ENCODE measurements around the gene GTF2H4. TPM values are rescaled to one million over a fixed set of nuclear protein-coding genes. Genes with fewer than 3 reads are reported as not detected.

Gene GTF2H4
- total RNA-seq, 1 donor from 2014 or later: 72.6 TPM

DNA sequence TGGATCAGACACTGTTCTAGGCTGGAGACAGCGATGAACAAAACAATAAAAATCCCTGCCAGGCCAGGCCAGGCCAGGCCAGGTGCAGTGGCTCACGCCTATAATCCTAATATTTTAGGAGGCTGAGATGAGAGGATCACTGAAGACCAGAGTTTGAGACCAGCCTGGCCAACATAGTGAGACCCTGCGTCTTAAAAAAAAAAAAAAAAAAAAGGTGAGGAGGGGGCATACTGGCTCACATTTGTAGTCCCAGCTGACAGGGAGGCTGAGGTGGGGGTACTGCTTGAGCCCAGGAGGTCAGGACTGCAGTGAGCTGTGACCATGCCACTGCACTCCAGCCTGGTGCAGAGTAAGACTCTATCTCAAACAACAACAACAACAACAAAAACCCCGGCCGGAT lies 37.3 kb downstream of the GTF2H4 start:
- TF ChIP-seq, protein P1, sequence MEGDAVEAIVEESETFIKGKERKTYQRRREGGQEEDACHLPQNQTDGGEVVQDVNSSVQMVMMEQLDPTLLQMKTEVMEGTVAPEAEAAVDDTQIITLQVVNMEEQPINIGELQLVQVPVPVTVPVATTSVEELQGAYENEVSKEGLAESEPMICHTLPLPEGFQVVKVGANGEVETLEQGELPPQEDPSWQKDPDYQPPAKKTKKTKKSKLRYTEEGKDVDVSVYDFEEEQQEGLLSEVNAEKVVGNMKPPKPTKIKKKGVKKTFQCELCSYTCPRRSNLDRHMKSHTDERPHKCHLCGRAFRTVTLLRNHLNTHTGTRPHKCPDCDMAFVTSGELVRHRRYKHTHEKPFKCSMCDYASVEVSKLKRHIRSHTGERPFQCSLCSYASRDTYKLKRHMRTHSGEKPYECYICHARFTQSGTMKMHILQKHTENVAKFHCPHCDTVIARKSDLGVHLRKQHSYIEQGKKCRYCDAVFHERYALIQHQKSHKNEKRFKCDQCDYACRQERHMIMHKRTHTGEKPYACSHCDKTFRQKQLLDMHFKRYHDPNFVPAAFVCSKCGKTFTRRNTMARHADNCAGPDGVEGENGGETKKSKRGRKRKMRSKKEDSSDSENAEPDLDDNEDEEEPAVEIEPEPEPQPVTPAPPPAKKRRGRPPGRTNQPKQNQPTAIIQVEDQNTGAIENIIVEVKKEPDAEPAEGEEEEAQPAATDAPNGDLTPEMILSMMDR (conservative IDR thresholded peaks at IDR 0.05): no peak
- H3K27me3 Mint-ChIP-seq (ENCODE audit: low read depth): peaks cover 12% of the 10 kb centered on the region
- no peak for DNase-seq (ENCODE audit: low read depth, low spot score)
- no peak overlapping the region for H3K27ac Mint-ChIP-seq (ENCODE audit: unreplicated experiment)
- no peak overlapping the region for H3K4me3 Mint-ChIP-seq
- H3K36me3 Mint-ChIP-seq (ENCODE audit: low read depth): no peaks in the 10 kb centered on the region
- H3K9me3 Mint-ChIP-seq: no peaks in the 10 kb centered on the region
- H3K4me1 Mint-ChIP-seq: peaks cover 13% of the 10 kb centered on the region

DNA sequence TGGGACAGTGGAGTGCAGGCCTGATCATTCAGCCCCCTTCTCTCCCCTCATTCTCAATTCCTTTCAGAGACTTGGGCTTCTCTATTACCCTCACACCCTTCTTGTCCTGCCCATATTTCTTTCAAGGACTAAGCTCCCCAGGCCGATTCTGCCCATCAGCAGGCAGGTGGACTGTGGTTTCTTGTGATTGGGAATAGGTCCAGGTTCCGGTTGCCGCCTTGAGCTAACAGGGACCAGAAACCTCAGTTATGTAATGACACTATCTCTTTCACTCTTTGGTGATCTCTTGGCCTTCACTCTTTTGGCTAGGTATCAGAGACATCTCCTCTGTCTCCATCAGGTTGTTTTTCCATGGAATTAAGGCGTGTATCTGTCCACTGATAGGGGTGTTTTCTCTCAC lies 39.2 kb downstream of the GTF2H4 start:
- TF ChIP-seq, protein P1 (conservative IDR thresholded peaks at IDR 0.05): no peak
- Mint-ChIP-seq H3K4me1 (peaks cover 8% of the 10 kb centered on the region), H3K36me3 (ENCODE audit: low read depth) (no peaks in the 10 kb centered on the region), H3K4me3 (no peak overlapping the region), H3K9me3 (peaks cover 11% of the 10 kb centered on the region), H3K27me3 (ENCODE audit: low read depth) (peaks cover 25% of the 10 kb centered on the region), H3K27ac (ENCODE audit: unreplicated experiment) (no peak overlapping the region)
- DNase-seq (ENCODE audit: low read depth, low spot score): no peak

DNA sequence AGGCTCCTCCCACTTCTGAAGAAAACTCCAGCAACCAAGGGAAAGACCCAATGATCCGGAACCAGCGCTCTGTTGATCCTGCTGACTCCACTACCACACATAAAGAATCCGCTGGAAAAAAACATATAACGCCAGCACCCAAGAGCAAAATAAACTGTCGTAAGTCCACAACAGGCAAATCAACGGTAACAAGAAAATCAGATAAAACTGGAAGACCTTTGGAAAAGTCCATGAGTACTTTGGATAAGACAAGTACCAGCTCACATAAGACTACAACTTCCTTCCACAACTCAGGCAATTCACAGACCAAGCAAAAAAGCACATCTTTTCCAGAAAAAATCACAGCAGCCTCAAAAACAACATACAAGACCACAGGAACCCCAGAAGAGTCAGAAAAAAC lies 40.8 kb downstream of the GTF2H4 start:
- DNase-seq (ENCODE audit: low read depth, low spot score): no peak
- peaks cover 36% of the 10 kb centered on the region for H3K27me3 Mint-ChIP-seq (ENCODE audit: low read depth)
- H3K9me3 Mint-ChIP-seq: peaks cover 15% of the 10 kb centered on the region
- H3K4me1 Mint-ChIP-seq: no peaks in the 10 kb centered on the region
- no peak overlapping the region for H3K4me3 Mint-ChIP-seq
- TF ChIP-seq, protein P1 (conservative IDR thresholded peaks at IDR 0.05): no peak
- H3K36me3 Mint-ChIP-seq (ENCODE audit: low read depth): no peaks in the 10 kb centered on the region
- H3K27ac Mint-ChIP-seq (ENCODE audit: unreplicated experiment): no peak overlapping the region

DNA sequence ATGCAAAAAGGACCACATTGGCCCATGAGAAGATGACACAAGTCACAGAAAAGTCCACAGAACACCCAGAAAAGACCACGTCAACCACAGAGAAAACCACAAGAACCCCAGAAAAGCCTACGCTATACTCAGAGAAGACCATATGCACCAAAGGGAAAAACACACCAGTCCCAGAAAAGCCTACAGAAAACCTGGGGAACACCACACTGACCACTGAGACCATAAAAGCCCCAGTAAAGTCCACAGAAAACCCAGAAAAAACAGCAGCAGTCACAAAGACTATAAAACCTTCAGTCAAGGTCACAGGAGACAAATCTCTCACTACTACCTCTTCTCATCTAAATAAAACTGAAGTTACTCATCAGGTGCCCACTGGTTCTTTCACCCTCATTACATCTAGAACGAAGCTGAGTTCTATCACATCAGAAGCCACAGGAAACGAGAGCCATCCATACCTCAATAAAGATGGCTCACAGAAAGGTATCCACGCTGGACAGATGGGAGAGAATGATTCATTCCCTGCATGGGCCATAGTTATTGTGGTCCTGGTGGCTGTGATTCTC lies 44.0 kb downstream of the GTF2H4 start:
- Mint-ChIP-seq H3K9me3 (peaks cover 15% of the 10 kb centered on the region), H3K36me3 (ENCODE audit: low read depth) (no peaks in the 10 kb centered on the region), H3K27ac (ENCODE audit: unreplicated experiment) (no peak overlapping the region), H3K4me1 (peaks cover 20% of the 10 kb centered on the region), H3K4me3 (peak overlapping the region; percentile 31), H3K27me3 (ENCODE audit: low read depth) (peaks cover 53% of the 10 kb centered on the region)
- DNase-seq (ENCODE audit: low read depth, low spot score): no peak
- TF ChIP-seq, protein P1 (conservative IDR thresholded peaks at IDR 0.05): no peak

DNA sequence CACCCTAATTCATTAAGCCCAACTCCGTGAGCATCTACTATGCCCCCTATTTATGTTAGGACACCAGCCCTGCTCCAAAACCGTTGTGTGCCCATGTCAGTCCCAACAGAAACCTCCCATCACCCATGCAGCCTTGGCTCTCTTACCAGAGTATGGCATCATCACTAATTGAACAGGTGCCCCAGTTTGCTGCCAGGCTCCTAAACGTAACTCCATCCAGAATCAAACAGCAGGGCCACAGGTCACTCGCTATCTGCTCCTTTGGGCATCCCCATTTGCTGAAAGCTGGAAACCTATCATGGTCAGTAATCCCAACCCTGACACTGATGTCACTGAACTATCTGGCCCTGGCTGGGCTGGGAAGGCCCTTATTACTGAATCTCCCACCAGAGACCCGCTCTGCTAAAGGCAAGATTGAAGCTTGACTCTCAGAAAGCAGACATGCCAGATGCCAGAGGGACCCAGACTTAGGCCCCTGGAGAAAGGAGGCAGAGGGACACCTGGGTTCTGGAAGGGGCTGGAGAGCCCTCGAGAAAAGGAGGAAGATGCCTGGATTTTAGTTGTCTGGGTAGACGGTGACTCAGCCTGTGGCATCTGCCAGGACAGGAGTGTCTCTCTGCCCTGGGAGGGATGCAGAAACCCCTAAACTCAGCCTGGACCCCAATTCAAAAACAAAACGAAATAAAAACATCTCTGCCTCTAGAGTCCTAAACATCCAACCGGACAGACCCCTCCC lies 46.8 kb downstream of the GTF2H4 start:
- Mint-ChIP-seq H3K9me3 (peaks cover 15% of the 10 kb centered on the region), H3K4me3 (peak overlapping the region; percentile 77), H3K36me3 (ENCODE audit: low read depth) (no peaks in the 10 kb centered on the region), H3K27ac (ENCODE audit: unreplicated experiment) (no peak overlapping the region), H3K27me3 (ENCODE audit: low read depth) (peaks cover 45% of the 10 kb centered on the region), H3K4me1 (peaks cover 34% of the 10 kb centered on the region)
- TF ChIP-seq, protein P1 (conservative IDR thresholded peaks at IDR 0.05): no peak
- DNase-seq (ENCODE audit: low read depth, low spot score): no peak

Measured in neural crest cell (in vitro differentiated cells).